ENCODE measurements around the gene N4BP2.

The N4BP2 gene

GRCh38 chr4:40194602-40195161 lies 138.0 kb downstream of the N4BP2 start:
- peak; percentile 76 for DNase-seq

GRCh38 chr4:40195182-40196177 lies 138.8 kb downstream of the N4BP2 start:
- no peak for DNase-seq

GRCh38 chr4:40196272-40196671 lies 139.6 kb downstream of the N4BP2 start:
- no peak for DNase-seq

- DNase-seq = peak; percentile 89
Measured at GRCh38 chr4:40196724-40197281, 140.2 kb downstream of the N4BP2 start, which contains the start of gene RHOH. RHOH (plus strand) TSS chr4:40197031; CDS start chr4:40243387, 46,356 bp downstream.

GRCh38 chr4:40197879-40198689 lies 141.4 kb downstream of the N4BP2 start:
- DNase-seq = peak; percentile 86

GRCh38 chr4:40199179-40199670 lies 142.6 kb downstream of the N4BP2 start:
- DNase-seq = peak; percentile 58

- DNase-seq = peak; percentile 82
Measured at GRCh38 chr4:40199999-40200874, 143.6 kb downstream of the N4BP2 start.

- peak; percentile 69 for DNase-seq
Measured at GRCh38 chr4:40200875-40201801, 144.5 kb downstream of the N4BP2 start.

- DNase-seq = no peak
Measured at GRCh38 chr4:40201898-40202297, 145.2 kb downstream of the N4BP2 start.

GRCh38 chr4:40202474-40202873 lies 145.8 kb downstream of the N4BP2 start:
- no peak for DNase-seq

- no peak for DNase-seq
Measured at GRCh38 chr4:40204507-40205258, 148.0 kb downstream of the N4BP2 start.

- peak; percentile 68 for DNase-seq
Measured at GRCh38 chr4:40205259-40206198, 148.9 kb downstream of the N4BP2 start.

GRCh38 chr4:40206426-40206825 lies 149.8 kb downstream of the N4BP2 start:
- DNase-seq = peak; percentile 60
